H1 (cell line): ENCODE data around the gene OTP. TPM values are rescaled to one million over a fixed set of nuclear protein-coding genes. Genes with fewer than 3 reads are reported as not detected.

Source experiments
- CTCF ChIA-PET: fragments of 300-600 bp; sonication (Branson Sonifier 250); formaldehyde crosslinking; loops from one replicate; lab custom pipeline; 2021; ENCODE audit not compliant: partially characterized antibody; lab: Charles Lee
- POLR2A ChIA-PET: fragments of 300-600 bp; sonication (Branson Sonifier 250); formaldehyde crosslinking; loops from one replicate; lab custom pipeline; 2021; ENCODE audit warnings: inconsistent platforms; ENCODE audit not compliant: partially characterized antibody; lab: Charles Lee
- DNase-seq, 2 experiments: peaks; one replicate each; pipeline versions ENCODE4 v3.0.0 to v3.0.0-alpha.2; 2010 to 2022; ENCODE audit warnings: low spot score in 2 of 2, low read depth in 1 of 2, mixed read lengths in 1 of 2
- FAIRE-seq: peaks from 2 replicates; lab custom pipeline; 2011; peaks lifted over from hg19 to GRCh38; lab: Jason Lieb, UNC
- H2AFZ ChIP-seq: 2 replicates; pipeline ENCODE4 v1.8.1; 2012; ENCODE audit warnings: low read length, inconsistent platforms
- H2AK5ac ChIP-seq: 2 replicates; pipeline ENCODE4 v1.6.1; 2013; ENCODE audit warnings: low read depth, low read length
- H2BK120ac ChIP-seq: replicated peaks from 2 replicates; pipeline ENCODE3; 2013; ENCODE audit warnings: low read depth, low read length, inconsistent platforms
- H2BK12ac ChIP-seq: 2 replicates; pipeline ENCODE4 v1.6.1; 2013; ENCODE audit warnings: low read depth, low read length
- H2BK15ac ChIP-seq: 2 replicates; pipeline ENCODE4 v1.6.1; 2013; ENCODE audit warnings: low read length
- H2BK20ac ChIP-seq: 2 replicates; pipeline ENCODE4 v1.6.1; 2013; ENCODE audit warnings: low read length
- H2BK5ac ChIP-seq: 2 replicates; pipeline ENCODE4 v1.6.1; 2013; ENCODE audit warnings: low read depth, low read length
- H3K14ac ChIP-seq: 2 replicates; pipeline ENCODE4 v1.6.1; 2013; ENCODE audit warnings: inconsistent platforms; ENCODE audit not compliant: insufficient read length
- H3K18ac ChIP-seq: 2 replicates; pipeline ENCODE4 v1.6.1; 2013; ENCODE audit warnings: low read length; ENCODE audit errors: extremely low read depth
- H3K23ac ChIP-seq: 2 replicates; pipeline ENCODE4 v1.6.1; 2013; ENCODE audit warnings: inconsistent platforms; ENCODE audit not compliant: insufficient read length
- H3K23me2 ChIP-seq: 2 replicates; pipeline ENCODE4 v1.6.1; 2013; ENCODE audit warnings: low read depth, low read length
- H3K27ac ChIP-seq: 2 replicates; pipeline ENCODE4 v1.6.1; 2011; ENCODE audit warnings: low read depth, low read length, inconsistent platforms
- H3K27me3 ChIP-seq, 4 experiments: replicated peaks in 1 of 4; 1 replicate in 1 of 4; 2 replicates in 3 of 4; pipeline versions ENCODE4 v1.6.1 to v1.8.1; 2011 to 2013; ENCODE audit warnings: low read length in 3 of 4, mild to moderate bottlenecking in 3 of 4, inconsistent platforms in 2 of 4, mixed read lengths in 2 of 4, moderate library complexity in 1 of 4; ENCODE audit not compliant: control insufficient read depth in 3 of 4, insufficient read depth in 3 of 4; ENCODE audit errors: extremely low read depth in 1 of 4
- H3K36me3 ChIP-seq, 4 experiments: 2 replicates each; pipeline versions ENCODE4 v1.6.1 to v1.8.1; 2011 to 2013; ENCODE audit warnings: mild to moderate bottlenecking in 4 of 4, low read length in 3 of 4, moderate library complexity in 2 of 4, control low read depth in 1 of 4, inconsistent platforms in 1 of 4; ENCODE audit not compliant: insufficient read depth in 4 of 4, control insufficient read depth in 2 of 4
- H3K4ac ChIP-seq: replicated peaks from 2 replicates; pipeline ENCODE3; 2013; ENCODE audit warnings: low read length, low read depth, mixed read lengths, inconsistent platforms; ENCODE audit not compliant: insufficient read length
- H3K4me1 ChIP-seq, 4 experiments: replicated peaks in 1 of 4; 1 replicate in 1 of 4; 2 replicates in 3 of 4; pipeline versions ENCODE4 v1.6.1 to v1.8.1; 2011 to 2013; ENCODE audit warnings: low read length in 3 of 4, inconsistent platforms in 2 of 4, mixed read lengths in 1 of 4; ENCODE audit not compliant: insufficient read depth in 4 of 4, control insufficient read depth in 3 of 4
- H3K4me2 ChIP-seq, 2 experiments: 2 replicates each; pipeline versions ENCODE4 v1.6.1 to v1.8.1; 2011 to 2013; ENCODE audit warnings: low read depth in 2 of 2, low read length in 2 of 2, control low read depth in 1 of 2, inconsistent platforms in 1 of 2, mild to moderate bottlenecking in 1 of 2; ENCODE audit not compliant: insufficient read depth in 1 of 2
- H3K4me3 ChIP-seq, 4 experiments: fragments of 200-600, 300-600 bp in 1 of 4; sonication (generic), shearing (Covaris generic), sonication (Bioruptor Twin) in 1 of 4; 2 replicates each; pipeline versions ENCODE4 v1.5.1 to v1.8.1; 2011 to 2016; ENCODE audit warnings: low read length in 4 of 4, low read depth in 3 of 4, control low read depth in 2 of 4, inconsistent platforms in 2 of 4, mild to moderate bottlenecking in 2 of 4, mixed read lengths in 1 of 4, moderate library complexity in 1 of 4; ENCODE audit not compliant: insufficient read depth in 2 of 4; ENCODE audit errors: extremely low read depth in 1 of 4
- H3K56ac ChIP-seq: replicated peaks from 2 replicates; pipeline ENCODE3; 2013; ENCODE audit warnings: low read depth, mild to moderate bottlenecking, mixed read lengths, low read length, inconsistent platforms; ENCODE audit not compliant: insufficient read length
- H3K79me1 ChIP-seq: 2 replicates; pipeline ENCODE4 v1.6.1; 2013; ENCODE audit warnings: low read depth, low read length, control low read depth
- H3K79me2 ChIP-seq, 2 experiments: 2 replicates each; pipeline versions ENCODE4 v1.6.1 to v1.8.1; 2012 to 2013; ENCODE audit warnings: low read length in 2 of 2, mild to moderate bottlenecking in 2 of 2, inconsistent platforms in 1 of 2; ENCODE audit not compliant: insufficient read depth in 2 of 2, control insufficient read depth in 1 of 2
- H3K9ac ChIP-seq, 4 experiments: replicated peaks in 1 of 4; 1 replicate in 1 of 4; 2 replicates in 3 of 4; pipeline versions ENCODE4 v1.6.1 to v1.8.1; 2011 to 2013; ENCODE audit warnings: low read depth in 3 of 4, low read length in 3 of 4, control low read depth in 2 of 4, mild to moderate bottlenecking in 2 of 4, moderate library complexity in 2 of 4, inconsistent platforms in 1 of 4; ENCODE audit errors: extremely low read depth in 1 of 4
- H3K9me3 ChIP-seq, 2 experiments: 2 replicates each; pipeline versions ENCODE4 v1.6.1 to v1.8.1; 2012 to 2013; ENCODE audit warnings: mild to moderate bottlenecking in 2 of 2, moderate library complexity in 2 of 2, control low read depth in 1 of 2, inconsistent platforms in 1 of 2, low read depth in 1 of 2, low read length in 1 of 2, mixed read lengths in 1 of 2; ENCODE audit not compliant: insufficient read depth in 2 of 2
- H4K20me1 ChIP-seq, 2 experiments: replicated peaks in 1 of 2; 2 replicates each; pipeline versions ENCODE3 to v1.8.1; 2011 to 2013; ENCODE audit warnings: inconsistent platforms in 2 of 2, low read length in 2 of 2, mild to moderate bottlenecking in 1 of 2; ENCODE audit not compliant: insufficient read depth in 2 of 2, control insufficient read depth in 1 of 2
- H4K5ac ChIP-seq: 2 replicates; pipeline ENCODE4 v1.6.1; 2013; ENCODE audit warnings: low read length, low read depth, mixed read lengths, inconsistent platforms; ENCODE audit not compliant: insufficient read length
- H4K8ac ChIP-seq: 2 replicates; pipeline ENCODE4 v1.8.0; 2013; ENCODE audit warnings: mild to moderate bottlenecking, moderate library complexity, low read length, inconsistent platforms; ENCODE audit not compliant: insufficient read depth; ENCODE audit errors: extremely low read depth
- H4K91ac ChIP-seq: replicated peaks from 2 replicates; pipeline ENCODE3; 2013; ENCODE audit warnings: low read length, mixed read lengths, inconsistent platforms; ENCODE audit not compliant: insufficient read length
- HDAC2 ChIP-seq, 2 experiments: fragments of 300-600 bp in 1 of 2; sonication (generic) in 1 of 2; IDR thresholded peaks; 2 replicates each; pipeline ENCODE4 v1.6.1; 2011 to 2012; ENCODE audit warnings: low read depth in 2 of 2, low read length in 2 of 2, mild to moderate bottlenecking in 2 of 2, moderate library complexity in 2 of 2, borderline replicate concordance in 1 of 2, inconsistent platforms in 1 of 2
- KDM4A ChIP-seq: IDR thresholded peaks from one replicate; pipeline ENCODE4 v1.7.1; 2012; ENCODE audit warnings: low read depth, mild to moderate bottlenecking, moderate library complexity, low read length, inconsistent platforms; ENCODE audit not compliant: severe bottlenecking
- NRF1 ChIP-seq: IDR thresholded peaks from 2 replicates; pipeline ENCODE4 v1.6.1; 2011; ENCODE audit warnings: mild to moderate bottlenecking, low read depth, low read length, improper control_type of control experiment
- RNF2 ChIP-seq: fragments of 200-900, 300-1000 bp; sonication (generic); IDR thresholded peaks from 2 replicates; pipeline ENCODE4 v1.7.1; 2016; ENCODE audit warnings: borderline replicate concordance, low read depth, mild to moderate bottlenecking, antibody characterized with exemption, low read length; ENCODE audit not compliant: poor library complexity, severe bottlenecking; ENCODE audit errors: missing control alignments
- TBP ChIP-seq: IDR thresholded peaks from 2 replicates; pipeline ENCODE4 v1.6.1; 2011; ENCODE audit warnings: low read depth, low read length, improper control_type of control experiment
- WGBS, 2 experiments: shearing (Covaris generic) in 1 of 2; methylation state at CpG; one replicate each; pipeline versions ENCODE4 v1.1.6 to v1.1.7; 2013 to 2015; ENCODE audit warnings: low lambda C conversion rate in 2 of 2, mixed read lengths in 2 of 2, inconsistent platforms in 1 of 2, low coverage in 1 of 2, missing lambda C conversion rate in 1 of 2; ENCODE audit not compliant: insufficient replicate concordance in 2 of 2, insufficient coverage in 1 of 2, insufficient read length in 1 of 2; ENCODE audit errors: extremely low coverage in 1 of 2, missing lambda C conversion rate in 1 of 2; 5-methylcytosine and 5-hydroxymethylcytosine counted together
- polyA plus RNA-seq, 7 experiments: library from polyadenylated mRNA; depleted of rRNA in 3 of 7; stranded (reverse) in 5 of 7; unstranded in 2 of 7; fragments of >200 nt in 5 of 7; fragments of 200-250 nt in 2 of 7; gene quantifications; 1 replicate in 5 of 7; 2 replicates in 1 of 7; 4 replicates in 1 of 7; pipeline versions ENCODE4 v1.2.1 to v1.2.3, GENCODE V29; 2011 to 2013; ENCODE audit warnings: missing spikeins in 2 of 7, mixed read lengths in 2 of 7
- total RNA-seq: library from RNA; stranded (reverse); fragmentation: NEBNext Ultra II Directional; extraction: Animal tissue kit (Norgen Biotek cat#: 25700); gene quantifications from 2 replicates; pipeline ENCODE4 v1.2.1, GENCODE V29; 2021
- TF ChIP-seq, protein P1 (sequence below): IDR thresholded peaks from 2 replicates; pipeline ENCODE4 v1.6.1; 2012; ENCODE audit warnings: inconsistent platforms
- TF ChIP-seq, protein P2 (sequence below): IDR thresholded peaks from 2 replicates; pipeline ENCODE4 v1.6.1; 2012; ENCODE audit warnings: inconsistent platforms

The OTP gene
- total and polyA plus RNA-seq, 2 of the 8 experiments (the other 6 are each of a cell fraction or from before 2014, with no cell fraction given) = not detected

DNA sequence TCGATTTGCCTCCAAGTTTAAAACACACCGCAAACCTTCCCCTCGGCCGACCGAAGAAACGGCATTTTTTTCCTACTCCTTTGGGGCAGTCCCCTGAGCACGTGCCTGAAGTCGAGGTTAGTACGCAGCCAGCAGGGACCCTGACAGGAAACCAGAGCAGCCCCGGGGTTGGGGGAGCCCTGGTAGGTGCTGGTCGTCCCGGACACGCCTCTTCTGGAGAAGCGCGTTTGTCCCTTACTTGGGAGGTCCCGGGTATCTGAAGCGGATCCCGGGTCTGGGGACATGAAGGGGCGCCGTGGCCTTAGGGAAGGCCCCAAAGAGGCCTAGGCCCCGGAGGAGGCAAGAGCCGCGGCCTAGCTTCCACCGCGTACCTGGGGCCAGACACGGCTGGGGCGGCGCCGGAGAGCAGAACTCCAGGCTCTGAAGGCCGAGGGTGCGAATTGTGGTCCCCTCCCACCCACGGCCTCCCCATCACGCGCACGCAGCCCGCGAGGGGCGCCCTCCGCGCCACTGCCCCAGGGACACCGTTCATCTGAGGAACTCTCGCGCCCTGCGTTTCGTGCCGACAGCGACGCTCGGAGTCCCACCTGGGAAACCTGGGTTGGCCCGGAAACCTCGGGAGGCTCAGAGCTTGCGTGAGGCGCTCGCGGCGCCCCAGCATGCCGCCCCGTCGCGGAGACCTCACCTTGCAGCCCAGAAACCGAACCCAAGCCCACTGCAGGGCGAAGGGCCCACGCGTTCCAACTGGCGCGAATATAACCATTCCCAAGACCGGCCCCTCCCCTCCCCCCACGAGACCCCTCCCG, 10.4 kb downstream of the OTP start:
- Histone ChIP-seq H4K8ac (peak overlapping the region; percentile 9), H3K23me2 (peaks cover 16% of the 10 kb centered on the region; the same call in 1 of the 2 replicates), H3K23ac (no peak overlapping the region), H3K4me3 (peak overlapping the region in 1 of 4 experiments; percentile 39; a peak in 2 of 8 replicates), H2BK5ac (no peak overlapping the region), H3K27me3 (peaks cover 64 to 89% (median 83%) of the 10 kb centered on the region in 4 experiments), H2BK12ac (0 out of 2 replicates have a peak overlapping the region, but pooled peaks have one; percentile 23), H3K27ac (no peak overlapping the region), H3K79me2 (no peaks in the 10 kb centered on the region), H3K14ac (no peak overlapping the region), H3K4me2 (peak overlapping the region; percentile 63 to 95), H3K4me1 (peaks cover 6 to 16% (median 7%) of the 10 kb centered on the region in 4 experiments; a peak in 6 of 7 replicates), H4K91ac (no peak overlapping the region), H4K20me1 (peaks cover 5 to 28% of the 10 kb centered on the region in 2 experiments), H2BK15ac (no peak overlapping the region), H3K56ac (no peak overlapping the region), H2AFZ (no peak overlapping the region; the same call in 1 of the 2 replicates), H4K5ac (no peak overlapping the region), H2AK5ac (no peak overlapping the region), H2BK120ac (no peak overlapping the region), H3K4ac (no peak overlapping the region), H3K18ac (no peak overlapping the region), H3K9ac (no peak overlapping the region), H3K9me3 (no peaks in the 10 kb centered on the region; a peak in 1 of 4 replicates), H3K79me1 (no peaks in the 10 kb centered on the region), H2BK20ac (no peak overlapping the region), H3K36me3 (no peaks in the 10 kb centered on the region; a peak in 1 of 8 replicates)
- 8% methylated on average over 53 of the region's 69 CpGs; no CpG with 5 or more reads in 1 of the 2 experiments for WGBS, 2 experiments
- ChIA-PET CTCF (interaction anchor here (0.7 to 1.1 kb wide), 5 partner anchors 21 to 342 kb away, joined by 3 to 4 read pairs (median 3); no protein-coding TSS in a partner anchor), POLR2A (interaction anchor here (1.0 to 3.5 kb wide), 2 partner anchors 10 to 12 kb away, joined by 3 to 11 read pairs; partner anchors contain the start of gene OTP)
- peak in 1 of 2 experiments; percentile 80 for DNase-seq
- no peak for FAIRE-seq
- TF ChIP-seq NRF1 = no peak
- TF ChIP-seq KDM4A = peak; percentile 74
- TF ChIP-seq, protein P1, sequence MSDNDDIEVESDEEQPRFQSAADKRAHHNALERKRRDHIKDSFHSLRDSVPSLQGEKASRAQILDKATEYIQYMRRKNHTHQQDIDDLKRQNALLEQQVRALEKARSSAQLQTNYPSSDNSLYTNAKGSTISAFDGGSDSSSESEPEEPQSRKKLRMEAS = peak; percentile 98
- TF ChIP-seq, protein P2, sequence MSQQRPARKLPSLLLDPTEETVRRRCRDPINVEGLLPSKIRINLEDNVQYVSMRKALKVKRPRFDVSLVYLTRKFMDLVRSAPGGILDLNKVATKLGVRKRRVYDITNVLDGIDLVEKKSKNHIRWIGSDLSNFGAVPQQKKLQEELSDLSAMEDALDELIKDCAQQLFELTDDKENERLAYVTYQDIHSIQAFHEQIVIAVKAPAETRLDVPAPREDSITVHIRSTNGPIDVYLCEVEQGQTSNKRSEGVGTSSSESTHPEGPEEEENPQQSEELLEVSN = peak; percentile 98
- TF ChIP-seq HDAC2 (IDR thresholded peaks at IDR 0.05; ENCODE audit: borderline replicate concordance in 1 of 2, low read depth in 2 of 2, low read length in 2 of 2) = 0 out of 4 replicates have a peak, but pooled peaks of 1 of the 2 experiments have one; percentile 68
- TF ChIP-seq RNF2 = peak; percentile 97
- TF ChIP-seq TBP = no peak
